ENCODE data around the gene PACRG. TPM values are rescaled to one million over a fixed set of nuclear protein-coding genes. Genes with fewer than 3 reads are reported as not detected.

PACRG gene
- total RNA-seq, 4 donors from 2014 or later, result 0.95 to 1.3 TPM; not detected in 2

DNA sequence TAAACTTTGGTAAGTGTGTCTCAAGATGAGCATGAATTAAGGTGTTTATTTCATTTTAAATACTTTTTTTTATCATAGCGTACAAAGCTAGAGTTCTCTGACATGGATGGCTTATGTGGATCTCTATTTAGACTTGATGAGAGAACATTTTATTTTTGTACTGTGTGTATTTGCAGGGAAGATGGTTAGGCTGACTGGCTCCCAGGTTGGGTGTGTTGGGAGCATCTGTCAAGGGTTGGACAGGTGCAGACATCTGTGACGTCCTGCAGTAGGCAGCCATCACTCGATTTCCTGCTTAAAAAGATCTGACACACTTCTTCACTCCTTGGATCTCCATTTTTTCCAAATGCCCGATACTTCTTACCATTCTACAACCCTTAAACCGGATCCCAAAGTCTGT, 464.8 kb downstream of the PACRG start:
- intact Hi-C loops (cut with DNase I), result no loop called here

DNA sequence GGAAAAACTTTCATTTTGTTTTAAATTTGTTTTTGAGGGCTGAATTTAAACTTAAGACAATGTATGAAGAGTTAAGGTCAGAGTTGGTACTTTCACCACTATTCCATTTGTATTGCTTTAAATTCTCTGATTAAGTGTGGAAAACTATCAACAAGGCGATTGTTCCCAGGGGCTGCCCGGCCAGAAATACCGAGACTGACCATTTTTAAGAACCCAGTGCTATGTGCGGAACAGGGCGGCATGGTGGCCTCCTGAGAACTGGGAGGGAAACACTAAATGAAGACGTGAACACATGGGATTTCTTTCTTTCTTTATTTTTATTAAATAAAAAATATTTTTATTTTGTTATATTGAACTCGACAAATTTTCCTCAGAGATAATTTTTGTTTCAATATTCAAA, 465.6 kb downstream of the PACRG start:
- no peak for DNase-seq
- intact Hi-C loops (cut with DNase I), result no loop called here
- no peak overlapping the region for H3K27ac ChIP-seq
- no peak overlapping the region for H3K4me3 ChIP-seq
- no peaks in the 10 kb centered on the region for H3K4me1 ChIP-seq
- 91 to 93% methylated on average over 7 of the region's 7 CpGs for WGBS, 2 donors
- H3K36me3 ChIP-seq, result no peaks in the 10 kb centered on the region
- TF ChIP-seq, protein P1, sequence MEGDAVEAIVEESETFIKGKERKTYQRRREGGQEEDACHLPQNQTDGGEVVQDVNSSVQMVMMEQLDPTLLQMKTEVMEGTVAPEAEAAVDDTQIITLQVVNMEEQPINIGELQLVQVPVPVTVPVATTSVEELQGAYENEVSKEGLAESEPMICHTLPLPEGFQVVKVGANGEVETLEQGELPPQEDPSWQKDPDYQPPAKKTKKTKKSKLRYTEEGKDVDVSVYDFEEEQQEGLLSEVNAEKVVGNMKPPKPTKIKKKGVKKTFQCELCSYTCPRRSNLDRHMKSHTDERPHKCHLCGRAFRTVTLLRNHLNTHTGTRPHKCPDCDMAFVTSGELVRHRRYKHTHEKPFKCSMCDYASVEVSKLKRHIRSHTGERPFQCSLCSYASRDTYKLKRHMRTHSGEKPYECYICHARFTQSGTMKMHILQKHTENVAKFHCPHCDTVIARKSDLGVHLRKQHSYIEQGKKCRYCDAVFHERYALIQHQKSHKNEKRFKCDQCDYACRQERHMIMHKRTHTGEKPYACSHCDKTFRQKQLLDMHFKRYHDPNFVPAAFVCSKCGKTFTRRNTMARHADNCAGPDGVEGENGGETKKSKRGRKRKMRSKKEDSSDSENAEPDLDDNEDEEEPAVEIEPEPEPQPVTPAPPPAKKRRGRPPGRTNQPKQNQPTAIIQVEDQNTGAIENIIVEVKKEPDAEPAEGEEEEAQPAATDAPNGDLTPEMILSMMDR (IDR thresholded peaks at IDR 0.05), result no peak
- TF ChIP-seq POLR2A (IDR thresholded peaks at IDR 0.05), result no peak
- H3K9me3 ChIP-seq, result no peaks in the 10 kb centered on the region
- no peaks in the 10 kb centered on the region for H3K27me3 ChIP-seq

More for the DNA sequence above, 464.8 kb downstream of the PACRG start:
- H3K4me1 ChIP-seq, result no peaks in the 10 kb centered on the region
- no peaks in the 10 kb centered on the region for H3K36me3 ChIP-seq
- no peak for DNase-seq
- H3K9me3 ChIP-seq, result no peaks in the 10 kb centered on the region
- no peak overlapping the region for H3K27ac ChIP-seq
- H3K27me3 ChIP-seq, result no peaks in the 10 kb centered on the region
- H3K4me3 ChIP-seq, result no peak overlapping the region
- no peak for TF ChIP-seq POLR2A (IDR thresholded peaks at IDR 0.05)
- TF ChIP-seq, protein P1 (IDR thresholded peaks at IDR 0.05), result no peak
- 65 to 69% methylated on average over 5 of the region's 5 CpGs for WGBS, 2 donors

DNA sequence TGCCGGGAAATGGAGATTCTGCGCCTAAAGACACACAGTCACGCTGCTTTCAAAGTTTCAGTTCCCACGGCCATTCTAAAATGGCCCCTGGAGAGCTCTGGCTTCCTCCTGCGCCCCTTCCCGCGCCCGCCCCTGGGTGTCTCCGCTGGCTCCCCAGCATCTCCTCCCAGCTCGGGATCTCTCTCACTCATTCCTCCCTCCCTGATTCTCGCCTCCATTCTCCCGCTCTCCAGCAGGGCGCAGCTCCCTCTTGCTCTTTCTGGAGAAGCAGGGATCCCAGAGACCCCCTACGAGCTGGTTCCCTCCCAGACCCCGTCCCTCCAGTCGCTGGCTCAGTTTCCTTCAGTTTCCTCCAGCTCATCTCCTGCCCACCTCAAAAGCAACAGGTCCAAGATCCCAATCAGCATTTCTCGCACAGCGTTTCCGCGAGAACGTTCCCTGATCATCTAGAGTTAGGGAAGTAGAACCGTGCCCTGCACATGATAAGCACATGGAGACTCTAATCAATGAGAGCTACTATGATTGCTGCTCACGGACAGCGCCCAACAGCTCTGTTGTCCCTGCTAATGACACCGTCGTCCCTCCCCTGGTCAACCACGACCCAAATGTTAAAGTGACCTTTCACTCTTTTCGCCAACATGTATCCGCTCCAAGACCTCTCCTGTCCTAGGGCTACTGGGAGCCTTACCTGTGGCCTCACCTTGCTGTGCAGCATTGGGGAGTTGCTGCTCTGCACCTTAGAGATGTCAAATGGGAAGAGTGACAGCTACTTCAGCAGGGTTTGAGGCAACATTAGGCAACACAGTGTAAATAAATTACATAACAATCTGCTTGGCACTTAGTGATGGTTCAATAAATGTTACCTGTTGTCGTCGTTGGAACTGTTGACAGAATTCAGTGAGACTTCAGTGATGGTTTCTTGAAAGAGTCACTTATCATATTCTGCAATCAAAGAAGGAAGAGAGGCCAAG, 468.2 kb downstream of the PACRG start:
- Histone ChIP-seq H3K27ac (no peak overlapping the region), H3K4me1 (no peaks in the 10 kb centered on the region), H3K36me3 (no peaks in the 10 kb centered on the region), H3K9me3 (no peaks in the 10 kb centered on the region), H3K27me3 (no peaks in the 10 kb centered on the region), H3K4me3 (no peak overlapping the region)
- intact Hi-C loops (cut with DNase I), result no loop called here
- no peak for DNase-seq
- TF ChIP-seq, protein P1 (IDR thresholded peaks at IDR 0.05), result no peak
- no peak for TF ChIP-seq POLR2A (IDR thresholded peaks at IDR 0.05)
- 91 to 92% methylated on average over 29 to 31 of the region's 31 CpGs for WGBS, 2 donors

DNA sequence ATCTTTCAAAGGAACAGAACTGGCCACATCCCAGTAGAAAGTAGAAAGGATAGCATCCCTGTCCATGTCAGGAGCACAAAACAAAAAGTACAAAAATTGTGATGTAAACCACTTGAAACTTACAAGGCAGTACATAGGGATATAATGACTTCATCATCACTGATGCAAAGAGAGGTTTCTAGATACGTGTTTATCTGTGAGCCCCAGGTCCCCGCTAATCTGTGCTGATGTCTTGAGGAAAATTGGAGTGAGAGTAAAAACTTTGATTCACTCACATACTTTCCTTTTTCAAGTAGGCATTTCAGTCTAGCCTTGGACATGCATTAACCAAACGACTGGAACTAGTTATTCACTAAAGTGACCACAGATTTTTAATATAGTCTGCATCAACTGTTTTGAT, 470.1 kb downstream of the PACRG start:
- intact Hi-C loops (cut with DNase I), result no loop called here
- Histone ChIP-seq H3K4me1 (no peaks in the 10 kb centered on the region), H3K36me3 (no peaks in the 10 kb centered on the region), H3K27ac (no peak overlapping the region), H3K27me3 (no peaks in the 10 kb centered on the region), H3K9me3 (no peaks in the 10 kb centered on the region), H3K4me3 (no peak overlapping the region)
- TF ChIP-seq POLR2A (IDR thresholded peaks at IDR 0.05), result no peak
- TF ChIP-seq, protein P1 (IDR thresholded peaks at IDR 0.05), result no peak
- WGBS, 2 donors, result 80 to 83% methylated on average over 3 of the region's 3 CpGs
- DNase-seq, result no peak

DNA sequence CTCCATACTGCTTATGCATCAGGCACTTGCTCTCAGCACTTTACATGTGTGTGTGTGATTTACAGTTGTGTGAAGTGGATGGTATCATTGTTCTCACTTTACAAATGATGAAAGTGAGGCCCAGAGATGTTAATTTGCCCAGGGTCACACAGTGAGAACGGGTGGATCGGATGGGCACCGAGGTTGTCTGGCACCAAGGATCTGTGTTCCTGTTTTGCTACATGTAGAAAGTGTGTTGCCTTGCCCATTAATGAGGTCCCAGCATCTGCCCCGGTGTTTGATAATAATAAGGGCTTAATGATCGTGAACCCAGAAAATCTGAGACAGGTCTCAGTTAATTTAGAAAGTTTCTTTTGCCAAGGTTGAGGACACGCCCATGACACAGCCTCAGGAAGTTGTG, 470.6 kb downstream of the PACRG start:
- intact Hi-C loops (cut with DNase I), result no loop called here

More for the DNA sequence above, 470.6 kb downstream of the PACRG start:
- Histone ChIP-seq H3K27ac (no peak overlapping the region), H3K4me3 (no peak overlapping the region), H3K4me1 (no peaks in the 10 kb centered on the region), H3K9me3 (no peaks in the 10 kb centered on the region), H3K27me3 (no peaks in the 10 kb centered on the region), H3K36me3 (no peaks in the 10 kb centered on the region)
- 77 to 88% methylated on average over 6 of the region's 6 CpGs for WGBS, 2 donors
- DNase-seq, result no peak
- TF ChIP-seq POLR2A (IDR thresholded peaks at IDR 0.05), result no peak
- TF ChIP-seq, protein P1 (IDR thresholded peaks at IDR 0.05), result no peak
